HepG2 (cell line): Measurements from ENCODE around the gene PRM2. TPM values are rescaled to one million over a fixed set of nuclear protein-coding genes. Genes with fewer than 3 reads are reported as not detected.

ENCODE experiments used
- ESRRA ChIP-seq: sonication (generic); formaldehyde crosslinking; IDR thresholded peaks from 2 replicates; pipeline ENCODE4 v1.5.1; 2020; ENCODE audit warnings: mild to moderate bottlenecking, low read depth, missing genetic modification reagents
- HIVEP1 ChIP-seq: sonication (generic); formaldehyde crosslinking; IDR thresholded peaks from 2 replicates; pipeline ENCODE4 v1.4.0; 2020; ENCODE audit warnings: mild to moderate bottlenecking, missing genetic modification reagents
- SOX6 ChIP-seq, 2 experiments: fragments of 450-650 bp in 1 of 2; sonication (generic) in 1 of 2; formaldehyde crosslinking in 1 of 2; IDR thresholded peaks; 2 replicates each; pipeline versions ENCODE4 v1.4.0 to v1.6.1; 2017 to 2020; ENCODE audit warnings: antibody characterized with exemption in 1 of 2, mild to moderate bottlenecking in 1 of 2, missing genetic modification reagents in 1 of 2
- ZNF329 ChIP-seq: sonication (generic); formaldehyde crosslinking; IDR thresholded peaks from 2 replicates; pipeline ENCODE4 v1.9.0; 2021; ENCODE audit warnings: low read depth, mild to moderate bottlenecking, missing genetic modification reagents
- polyA plus RNA-seq, 8 experiments: library from polyadenylated mRNA; depleted of rRNA in 3 of 8; stranded (reverse) in 7 of 8; unstranded in 1 of 8; fragments of >200 nt; fragmentation: Illumina TruSeq in 4 of 8; extraction: Trizol in 4 of 8; gene quantifications; 2 replicates each; pipeline versions ENCODE4 v1.2.1 to v1.2.3, GENCODE V29; 2011 to 2016; ENCODE audit warnings: low read depth in 4 of 8, missing spikeins in 1 of 8, mixed read lengths in 1 of 8; ENCODE audit not compliant: insufficient read depth in 1 of 8
- total RNA-seq, 5 experiments: library from RNA; depleted of rRNA; stranded (reverse); fragments of >200 nt; fragmentation: Illumina TruSeq; extraction: Trizol; gene quantifications; 2 replicates each; pipeline ENCODE4 v1.2.3, GENCODE V29; 2016; ENCODE audit warnings: low read depth in 1 of 5
- TF ChIP-seq, protein P1 (sequence below): sonication (generic); formaldehyde crosslinking; IDR thresholded peaks from 2 replicates; pipeline ENCODE4 v1.4.0; 2020; ENCODE audit warnings: missing genetic modification reagents
- TF ChIP-seq, protein P2 (sequence below): sonication (generic); formaldehyde crosslinking; IDR thresholded peaks from 2 replicates; pipeline ENCODE4 v1.4.0; 2020; ENCODE audit warnings: missing genetic modification reagents
- TF ChIP-seq, protein P3 (sequence below), 2 experiments: sonication (generic) in 1 of 2; formaldehyde crosslinking in 1 of 2; IDR thresholded peaks; 2 replicates each; pipeline versions ENCODE4 v1.4.0 to v1.6.1; 2016 to 2020; ENCODE audit warnings: borderline replicate concordance in 1 of 2, low read depth in 1 of 2, mild to moderate bottlenecking in 1 of 2, missing genetic modification reagents in 1 of 2
- TF ChIP-seq, protein P4 (sequence below): sonication (generic); formaldehyde crosslinking; IDR thresholded peaks from one replicate; pipeline ENCODE4 v1.5.1; 2020; ENCODE audit warnings: mild to moderate bottlenecking, missing genetic modification reagents; ENCODE audit errors: not compliant biosample characterization

Gene PRM2
- total and polyA plus RNA-seq, 2 of the 13 experiments (the other 11 are each of a cell fraction or from before 2014, with no cell fraction given): 0.54 TPM; not detected in 1

DNA sequence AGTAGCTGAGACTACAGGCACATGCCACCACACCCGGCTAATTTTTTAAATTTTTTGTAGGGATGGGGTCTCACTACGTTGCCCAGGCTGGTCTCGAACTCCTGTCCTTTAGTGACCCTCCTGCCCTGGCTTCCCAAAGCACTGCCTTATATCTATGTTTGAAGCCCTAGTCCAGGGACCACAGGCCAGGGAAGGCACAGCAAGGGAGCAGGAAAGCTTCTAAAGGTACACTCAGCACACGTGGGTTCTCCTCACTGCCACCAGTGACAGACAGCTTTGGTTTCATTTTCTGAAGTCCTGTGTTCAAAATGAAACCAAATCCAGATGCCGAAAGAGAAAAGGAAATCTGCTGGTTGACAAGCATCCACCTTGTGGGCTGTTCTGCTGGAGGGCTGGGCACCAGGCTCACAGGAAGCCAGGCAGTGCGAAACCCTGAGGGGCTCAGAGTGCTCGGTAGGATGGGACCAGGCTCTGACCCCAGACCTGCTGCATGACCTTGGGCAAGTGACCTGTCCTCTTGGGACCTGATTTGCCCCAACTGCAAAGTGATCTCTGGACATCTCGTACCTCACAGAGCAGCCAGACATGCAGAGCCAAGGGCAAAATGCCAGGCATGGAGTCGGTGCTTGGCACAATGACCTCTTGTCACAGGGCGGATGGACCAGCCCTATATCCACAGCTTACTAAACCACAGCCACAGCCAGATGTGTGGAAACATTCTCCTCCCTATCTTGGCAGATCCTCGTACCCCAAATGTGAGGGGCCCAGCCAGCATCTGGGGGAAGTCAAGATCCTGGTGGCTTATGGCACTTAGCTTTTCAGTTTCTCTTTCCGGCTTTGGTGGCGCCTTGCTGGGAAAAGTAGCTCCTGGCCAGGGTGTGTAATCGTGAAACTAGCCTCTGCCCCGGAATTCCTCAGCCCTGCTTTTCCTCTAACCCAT, 17.5 kb downstream of the PRM2 start (continued):
- TF ChIP-seq ESRRA (CRISPR knock-in tag): peak; percentile 100
- TF ChIP-seq, protein P1, sequence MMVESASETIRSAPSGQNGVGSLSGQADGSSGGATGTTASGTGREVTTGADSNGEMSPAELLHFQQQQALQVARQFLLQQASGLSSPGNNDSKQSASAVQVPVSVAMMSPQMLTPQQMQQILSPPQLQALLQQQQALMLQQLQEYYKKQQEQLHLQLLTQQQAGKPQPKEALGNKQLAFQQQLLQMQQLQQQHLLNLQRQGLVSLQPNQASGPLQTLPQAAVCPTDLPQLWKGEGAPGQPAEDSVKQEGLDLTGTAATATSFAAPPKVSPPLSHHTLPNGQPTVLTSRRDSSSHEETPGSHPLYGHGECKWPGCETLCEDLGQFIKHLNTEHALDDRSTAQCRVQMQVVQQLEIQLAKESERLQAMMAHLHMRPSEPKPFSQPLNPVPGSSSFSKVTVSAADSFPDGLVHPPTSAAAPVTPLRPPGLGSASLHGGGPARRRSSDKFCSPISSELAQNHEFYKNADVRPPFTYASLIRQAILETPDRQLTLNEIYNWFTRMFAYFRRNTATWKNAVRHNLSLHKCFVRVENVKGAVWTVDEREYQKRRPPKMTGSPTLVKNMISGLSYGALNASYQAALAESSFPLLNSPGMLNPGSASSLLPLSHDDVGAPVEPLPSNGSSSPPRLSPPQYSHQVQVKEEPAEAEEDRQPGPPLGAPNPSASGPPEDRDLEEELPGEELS: peak; percentile 55
- TF ChIP-seq HIVEP1: 0 out of 2 replicates have a peak, but pooled peaks have one; percentile 43
- TF ChIP-seq SOX6 (IDR thresholded peaks at IDR 0.05): no peak
- peak; percentile 68 for TF ChIP-seq SOX6 (CRISPR knock-in tag; IDR thresholded peaks at IDR 0.05)
- TF ChIP-seq, protein P2, sequence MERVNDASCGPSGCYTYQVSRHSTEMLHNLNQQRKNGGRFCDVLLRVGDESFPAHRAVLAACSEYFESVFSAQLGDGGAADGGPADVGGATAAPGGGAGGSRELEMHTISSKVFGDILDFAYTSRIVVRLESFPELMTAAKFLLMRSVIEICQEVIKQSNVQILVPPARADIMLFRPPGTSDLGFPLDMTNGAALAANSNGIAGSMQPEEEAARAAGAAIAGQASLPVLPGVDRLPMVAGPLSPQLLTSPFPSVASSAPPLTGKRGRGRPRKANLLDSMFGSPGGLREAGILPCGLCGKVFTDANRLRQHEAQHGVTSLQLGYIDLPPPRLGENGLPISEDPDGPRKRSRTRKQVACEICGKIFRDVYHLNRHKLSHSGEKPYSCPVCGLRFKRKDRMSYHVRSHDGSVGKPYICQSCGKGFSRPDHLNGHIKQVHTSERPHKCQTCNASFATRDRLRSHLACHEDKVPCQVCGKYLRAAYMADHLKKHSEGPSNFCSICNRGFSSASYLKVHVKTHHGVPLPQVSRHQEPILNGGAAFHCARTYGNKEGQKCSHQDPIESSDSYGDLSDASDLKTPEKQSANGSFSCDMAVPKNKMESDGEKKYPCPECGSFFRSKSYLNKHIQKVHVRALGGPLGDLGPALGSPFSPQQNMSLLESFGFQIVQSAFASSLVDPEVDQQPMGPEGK (CRISPR knock-in tag): peak; percentile 40
- TF ChIP-seq, protein P3, sequence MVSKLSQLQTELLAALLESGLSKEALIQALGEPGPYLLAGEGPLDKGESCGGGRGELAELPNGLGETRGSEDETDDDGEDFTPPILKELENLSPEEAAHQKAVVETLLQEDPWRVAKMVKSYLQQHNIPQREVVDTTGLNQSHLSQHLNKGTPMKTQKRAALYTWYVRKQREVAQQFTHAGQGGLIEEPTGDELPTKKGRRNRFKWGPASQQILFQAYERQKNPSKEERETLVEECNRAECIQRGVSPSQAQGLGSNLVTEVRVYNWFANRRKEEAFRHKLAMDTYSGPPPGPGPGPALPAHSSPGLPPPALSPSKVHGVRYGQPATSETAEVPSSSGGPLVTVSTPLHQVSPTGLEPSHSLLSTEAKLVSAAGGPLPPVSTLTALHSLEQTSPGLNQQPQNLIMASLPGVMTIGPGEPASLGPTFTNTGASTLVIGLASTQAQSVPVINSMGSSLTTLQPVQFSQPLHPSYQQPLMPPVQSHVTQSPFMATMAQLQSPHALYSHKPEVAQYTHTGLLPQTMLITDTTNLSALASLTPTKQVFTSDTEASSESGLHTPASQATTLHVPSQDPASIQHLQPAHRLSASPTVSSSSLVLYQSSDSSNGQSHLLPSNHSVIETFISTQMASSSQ (IDR thresholded peaks at IDR 0.05; ENCODE audit: low read depth): no peak
- TF ChIP-seq, protein P3 (CRISPR knock-in tag; IDR thresholded peaks at IDR 0.05; ENCODE audit: borderline replicate concordance): peak; percentile 23; the same call in 1 of the 2 replicates
- TF ChIP-seq, protein P4, sequence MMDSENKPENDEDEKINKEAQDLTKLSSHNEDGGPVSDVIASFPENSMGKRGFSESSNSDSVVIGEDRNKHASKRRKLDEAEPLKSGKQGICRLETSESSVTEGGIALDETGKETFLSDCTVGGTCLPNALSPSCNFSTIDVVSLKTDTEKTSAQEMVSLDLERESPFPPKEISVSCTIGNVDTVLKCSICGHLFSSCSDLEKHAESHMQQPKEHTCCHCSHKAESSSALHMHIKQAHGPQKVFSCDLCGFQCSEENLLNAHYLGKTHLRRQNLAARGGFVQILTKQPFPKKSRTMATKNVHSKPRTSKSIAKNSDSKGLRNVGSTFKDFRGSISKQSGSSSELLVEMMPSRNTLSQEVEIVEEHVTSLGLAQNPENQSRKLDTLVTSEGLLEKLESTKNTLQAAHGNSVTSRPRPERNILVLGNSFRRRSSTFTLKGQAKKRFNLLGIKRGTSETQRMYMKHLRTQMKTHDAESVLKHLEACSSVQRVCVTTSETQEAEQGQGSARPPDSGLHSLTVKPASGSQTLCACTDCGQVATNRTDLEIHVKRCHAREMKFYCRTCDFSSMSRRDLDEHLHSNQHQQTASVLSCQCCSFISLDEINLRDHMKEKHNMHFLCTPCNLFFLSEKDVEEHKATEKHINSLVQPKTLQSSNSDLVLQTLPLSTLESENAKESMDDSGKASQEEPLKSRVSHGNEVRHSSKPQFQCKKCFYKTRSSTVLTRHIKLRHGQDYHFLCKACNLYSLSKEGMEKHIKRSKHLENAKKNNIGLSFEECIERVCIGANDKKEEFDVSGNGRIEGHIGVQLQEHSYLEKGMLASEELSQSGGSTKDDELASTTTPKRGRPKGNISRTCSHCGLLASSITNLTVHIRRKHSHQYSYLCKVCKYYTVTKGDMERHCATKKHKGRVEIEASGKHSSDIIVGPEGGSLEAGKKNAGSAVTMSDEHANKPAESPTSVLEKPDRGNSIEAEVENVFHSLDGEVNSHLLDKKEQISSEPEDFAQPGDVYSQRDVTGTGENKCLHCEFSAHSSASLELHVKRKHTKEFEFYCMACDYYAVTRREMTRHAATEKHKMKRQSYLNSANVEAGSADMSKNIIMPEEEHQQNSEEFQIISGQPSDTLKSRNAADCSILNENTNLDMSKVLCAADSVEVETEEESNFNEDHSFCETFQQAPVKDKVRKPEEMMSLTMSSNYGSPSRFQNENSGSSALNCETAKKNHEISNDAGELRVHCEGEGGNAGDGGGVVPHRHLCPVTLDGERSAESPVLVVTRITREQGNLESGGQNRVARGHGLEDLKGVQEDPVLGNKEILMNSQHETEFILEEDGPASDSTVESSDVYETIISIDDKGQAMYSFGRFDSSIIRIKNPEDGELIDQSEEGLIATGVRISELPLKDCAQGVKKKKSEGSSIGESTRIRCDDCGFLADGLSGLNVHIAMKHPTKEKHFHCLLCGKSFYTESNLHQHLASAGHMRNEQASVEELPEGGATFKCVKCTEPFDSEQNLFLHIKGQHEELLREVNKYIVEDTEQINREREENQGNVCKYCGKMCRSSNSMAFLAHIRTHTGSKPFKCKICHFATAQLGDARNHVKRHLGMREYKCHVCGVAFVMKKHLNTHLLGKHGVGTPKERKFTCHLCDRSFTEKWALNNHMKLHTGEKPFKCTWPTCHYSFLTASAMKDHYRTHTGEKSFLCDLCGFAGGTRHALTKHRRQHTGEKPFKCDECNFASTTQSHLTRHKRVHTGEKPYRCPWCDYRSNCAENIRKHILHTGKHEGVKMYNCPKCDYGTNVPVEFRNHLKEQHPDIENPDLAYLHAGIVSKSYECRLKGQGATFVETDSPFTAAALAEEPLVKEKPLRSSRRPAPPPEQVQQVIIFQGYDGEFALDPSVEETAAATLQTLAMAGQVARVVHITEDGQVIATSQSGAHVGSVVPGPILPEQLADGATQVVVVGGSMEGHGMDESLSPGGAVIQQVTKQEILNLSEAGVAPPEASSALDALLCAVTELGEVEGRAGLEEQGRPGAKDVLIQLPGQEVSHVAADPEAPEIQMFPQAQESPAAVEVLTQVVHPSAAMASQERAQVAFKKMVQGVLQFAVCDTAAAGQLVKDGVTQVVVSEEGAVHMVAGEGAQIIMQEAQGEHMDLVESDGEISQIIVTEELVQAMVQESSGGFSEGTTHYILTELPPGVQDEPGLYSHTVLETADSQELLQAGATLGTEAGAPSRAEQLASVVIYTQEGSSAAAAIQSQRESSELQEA (CRISPR knock-in tag): peak; percentile 71
- no peak for TF ChIP-seq ZNF329 (CRISPR knock-in tag)
